Measurements from ENCODE around the gene GPC3.
A peak's percentile ranks its signal among the peaks of the same experiment; 100 is the strongest.

The GPC3 gene

GRCh38 chrX:133836561-133836960 is 148.8 kb downstream of the GPC3 start:
- no peak for DNase-seq

DNA sequence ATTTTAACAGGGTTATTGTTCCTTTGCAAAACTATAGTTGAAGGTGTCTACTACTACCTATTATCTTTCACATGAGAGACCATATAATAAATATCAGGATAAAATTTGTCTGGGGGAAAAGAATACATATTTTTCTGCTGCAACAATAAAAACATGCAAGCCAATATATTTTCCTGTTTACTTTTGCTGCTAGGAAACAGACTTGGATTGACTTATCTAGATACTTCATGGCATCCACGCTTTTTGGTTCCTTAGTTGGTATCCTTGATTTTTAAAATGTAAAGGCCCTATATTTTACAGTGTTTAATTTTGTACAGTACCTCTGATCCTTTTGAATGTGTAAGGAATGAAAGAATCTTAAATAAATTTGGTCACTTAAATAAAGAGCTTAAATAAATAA is 150.6 kb downstream of the GPC3 start:
- no peak for DNase-seq

DNA sequence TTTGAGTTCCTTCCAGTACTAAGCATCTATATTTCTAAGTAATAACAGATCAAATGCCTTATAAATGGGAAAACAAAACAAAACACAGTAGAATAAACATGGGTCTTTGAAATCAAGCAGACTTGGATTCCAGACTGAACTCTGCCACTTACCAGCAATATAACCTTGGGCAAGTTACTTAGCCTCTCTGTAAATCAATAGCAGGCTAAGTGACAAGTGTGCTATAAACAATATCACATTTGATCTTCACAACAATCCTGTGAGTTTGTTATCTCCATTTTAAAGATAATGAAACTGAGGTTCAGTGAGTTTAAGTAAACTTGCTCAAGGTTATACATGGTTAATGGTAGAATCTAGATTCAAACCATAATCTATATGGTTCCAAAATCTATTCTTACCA is 165.8 kb downstream of the GPC3 start:
- no peak for DNase-seq

DNA sequence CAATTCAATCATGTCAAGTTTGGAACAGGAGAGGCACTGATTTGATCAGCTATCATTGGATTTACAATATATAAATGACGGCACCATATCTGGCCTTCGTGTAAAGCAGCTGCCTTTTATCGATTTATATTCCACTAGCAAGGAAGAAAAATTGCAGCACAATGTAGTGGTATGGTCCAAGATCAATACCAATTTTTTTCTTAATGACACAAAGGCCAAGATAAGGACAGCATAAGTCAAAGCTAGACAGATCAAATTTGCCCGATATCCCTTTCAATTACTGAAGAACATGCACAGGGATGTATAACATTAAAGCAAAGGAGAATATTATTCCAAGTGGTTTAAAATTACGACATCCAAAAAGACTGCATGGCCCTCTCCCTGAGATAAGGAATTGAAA is 167.4 kb downstream of the GPC3 start:
- no peak for DNase-seq

DNA sequence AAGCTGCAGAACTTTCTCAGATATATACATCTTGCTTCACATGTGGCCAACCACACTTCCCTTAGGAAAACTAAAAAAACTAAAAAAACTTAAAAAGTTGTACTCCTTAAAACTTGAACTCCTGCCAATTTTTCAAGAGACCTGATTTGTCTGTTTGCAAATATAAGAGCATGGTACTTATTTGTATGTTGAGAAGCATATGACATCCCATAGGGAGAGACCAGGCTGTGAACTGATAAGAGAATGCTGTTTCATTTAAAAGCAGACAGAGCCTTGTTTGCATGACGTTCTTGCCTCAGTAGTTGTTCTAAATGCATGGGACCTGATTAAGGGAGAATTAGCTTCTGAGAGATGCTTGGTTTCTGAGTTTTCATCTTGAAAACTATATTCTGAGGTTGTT is 169.9 kb downstream of the GPC3 start:
- no peak for DNase-seq

DNA sequence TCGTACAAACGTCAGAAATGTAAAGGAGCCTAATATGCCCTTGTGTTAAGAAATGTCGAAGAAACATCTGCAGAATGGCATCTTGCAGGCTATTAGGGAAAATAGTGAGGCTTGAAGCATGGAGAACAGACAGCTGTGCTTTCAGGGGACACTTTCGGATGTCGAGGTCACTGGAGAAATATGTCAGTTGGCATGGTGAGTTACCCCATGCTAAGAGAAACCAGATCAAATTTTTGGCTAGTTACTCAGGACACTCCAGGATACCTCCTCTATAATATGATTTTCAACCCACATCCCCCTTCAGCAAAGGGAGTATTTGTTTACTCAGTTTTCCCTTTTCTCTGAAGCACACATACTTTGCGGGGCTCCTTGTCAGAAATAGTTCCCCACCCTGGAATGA is 171.4 kb downstream of the GPC3 start:
- no peak for DNase-seq

DNA sequence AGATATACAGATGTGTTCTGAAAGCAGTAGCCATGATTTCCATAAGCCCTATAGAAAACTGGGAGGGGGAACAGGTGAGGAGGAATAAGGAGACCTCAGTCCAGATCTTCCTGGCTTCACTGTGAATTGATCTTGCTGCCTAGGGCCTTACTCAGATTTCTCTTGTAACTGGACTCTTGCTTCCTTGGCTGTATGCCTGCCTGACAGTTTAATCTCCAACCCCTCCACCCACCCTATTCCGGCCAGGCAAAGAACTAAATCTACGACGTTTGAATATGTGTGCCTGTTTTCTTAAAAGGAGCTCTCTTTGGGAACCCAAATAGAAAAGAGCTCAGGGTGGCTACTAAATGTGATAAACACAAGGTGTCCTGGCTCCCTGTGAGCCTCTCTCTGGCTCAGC is 173.0 kb downstream of the GPC3 start:
- DNase-seq: no peak

DNA sequence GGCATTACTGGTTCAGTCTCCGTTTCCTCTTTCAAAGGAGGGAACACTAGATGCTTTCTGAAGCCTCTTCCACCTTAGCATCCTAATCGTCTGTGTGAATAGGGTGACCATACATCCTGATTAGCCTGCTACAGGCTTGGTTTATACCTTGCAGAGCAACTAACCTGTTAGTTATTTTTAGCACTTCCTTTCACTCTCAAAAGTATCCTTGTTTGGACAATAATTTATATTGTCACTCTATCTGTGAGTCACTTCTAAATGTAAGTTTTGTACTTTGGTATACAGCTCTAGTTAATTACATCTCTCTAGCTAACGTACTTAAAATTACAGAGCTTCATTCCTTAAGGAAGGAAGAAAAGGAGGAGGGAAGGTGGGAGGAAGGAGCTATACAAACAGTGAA is 174.5 kb downstream of the GPC3 start:
- DNase-seq: no peak

DNA sequence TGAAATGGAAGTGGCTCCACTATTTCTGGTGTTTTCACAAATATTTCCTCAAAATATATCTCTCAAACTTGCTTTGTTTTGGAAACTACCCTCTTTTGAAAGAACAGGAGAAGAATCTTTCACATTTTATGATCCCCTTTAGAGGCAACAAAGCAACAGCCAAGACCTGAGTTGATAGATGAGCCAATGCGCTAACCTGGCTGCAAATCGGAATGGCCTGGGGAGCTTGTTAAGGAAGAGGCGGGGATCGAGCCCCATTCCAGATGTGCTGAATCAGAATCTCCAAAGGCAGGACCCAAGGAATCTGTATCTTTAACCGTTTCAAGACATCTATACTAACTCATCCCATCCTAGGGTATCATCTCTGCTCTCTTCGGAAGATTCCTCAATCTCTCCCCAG is 181.3 kb downstream of the GPC3 start:
- DNase-seq: no peak

DNA sequence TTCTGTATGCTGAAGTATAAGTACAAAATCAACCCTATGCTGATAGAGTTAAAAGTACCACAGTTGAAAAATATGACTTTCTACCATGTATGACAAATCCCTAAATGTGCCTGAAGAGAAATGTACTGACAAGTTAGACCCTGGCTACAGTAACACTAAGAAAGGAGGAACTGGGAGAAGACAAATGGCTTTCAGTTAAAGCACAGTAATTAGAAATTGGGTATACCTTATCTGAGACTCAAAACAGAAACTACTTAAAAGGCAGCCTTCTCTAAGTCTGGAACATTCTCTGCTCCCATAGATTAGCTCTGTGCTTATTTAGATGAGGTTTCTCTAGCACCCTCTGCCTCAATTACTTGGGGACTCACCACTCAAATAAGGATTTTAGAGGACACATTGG is 189.1 kb downstream of the GPC3 start:
- no peak for DNase-seq

DNA sequence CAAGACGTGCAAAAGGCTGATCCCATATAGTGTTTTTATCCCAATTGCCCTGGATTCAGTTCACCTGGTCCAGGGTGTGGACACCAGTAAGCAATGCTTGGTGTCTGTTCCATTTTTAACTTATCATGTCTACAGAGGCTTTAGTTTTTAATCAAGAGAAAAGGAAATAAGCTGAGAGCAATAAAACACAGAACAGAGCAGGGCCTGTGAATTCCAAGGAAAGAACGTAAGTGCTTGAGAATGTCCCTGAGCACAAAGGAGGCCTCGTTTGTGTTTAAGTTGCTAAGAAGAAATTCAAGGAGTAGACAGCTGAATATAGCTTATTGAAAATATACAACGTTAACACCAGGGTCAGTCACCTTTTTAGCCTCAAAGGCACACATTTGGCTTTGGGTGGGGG is 191.3 kb downstream of the GPC3 start:
- DNase-seq: no peak

GRCh38 chrX:133793626-133794025 is 191.8 kb downstream of the GPC3 start:
- DNase-seq: no peak

GRCh38 chrX:133792198-133792953 is 193.0 kb downstream of the GPC3 start:
- peak; percentile 56 to 58 for DNase-seq

DNA sequence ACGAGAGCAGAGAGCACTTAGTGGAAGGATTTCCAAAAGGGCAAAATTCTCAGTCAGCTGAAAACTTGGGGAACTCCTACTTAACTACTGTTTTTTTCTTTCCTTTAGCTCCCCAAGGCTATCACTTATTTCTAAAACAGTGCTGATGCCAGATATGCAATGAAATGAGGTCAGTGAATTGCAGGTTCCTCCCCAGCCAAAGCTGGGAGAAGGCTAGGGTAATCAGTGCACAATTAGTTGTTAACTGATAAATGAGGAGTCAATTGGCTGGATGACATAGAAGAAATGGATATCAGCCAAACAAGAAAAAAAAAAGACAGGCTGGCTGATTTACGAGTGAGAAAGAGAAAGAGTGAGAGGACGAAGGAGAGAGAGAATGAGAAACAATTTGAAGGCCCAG is 195.6 kb downstream of the GPC3 start:
- no peak for DNase-seq

DNA sequence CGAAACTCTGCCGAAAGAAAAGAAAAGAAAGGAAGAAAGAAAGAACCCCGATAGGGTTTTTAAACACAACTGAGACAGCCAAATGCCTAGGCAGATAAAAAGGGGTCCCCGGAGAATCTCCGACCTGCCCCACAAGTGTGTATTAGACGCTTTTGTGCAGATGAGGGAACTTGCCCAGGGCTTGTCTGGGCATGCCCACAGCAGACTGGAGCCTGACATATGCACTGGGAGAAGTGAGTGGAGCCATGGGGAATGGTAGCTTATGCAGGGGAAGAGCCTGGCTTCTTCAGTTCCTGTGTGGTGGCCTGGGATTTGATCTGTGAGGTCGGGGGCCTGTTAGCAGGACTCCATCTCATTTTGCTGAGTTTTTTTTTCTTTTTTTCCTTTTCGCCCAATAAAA is 199.0 kb downstream of the GPC3 start:
- DNase-seq: no peak

DNA sequence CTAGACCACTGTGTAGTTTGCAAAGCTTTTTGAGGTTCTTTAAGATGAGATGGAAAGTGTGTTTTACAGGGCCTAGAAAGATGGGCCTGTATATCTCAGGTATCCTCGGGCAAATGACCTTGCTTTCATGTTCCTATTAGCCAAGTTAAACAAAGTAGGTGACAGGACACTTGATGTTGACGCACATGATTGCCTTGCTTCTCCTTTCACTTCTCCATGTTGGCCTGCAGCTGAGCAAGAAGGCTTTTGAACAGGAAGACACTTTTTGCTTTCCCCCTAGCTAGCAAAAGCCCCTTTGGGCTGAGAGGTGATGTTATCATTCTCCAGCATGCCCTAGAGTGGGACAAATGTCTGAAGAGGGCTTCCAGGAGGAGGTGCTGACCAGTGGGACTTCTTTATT is 202.1 kb downstream of the GPC3 start:
- peak in 1 of 2 donors; percentile 36 for DNase-seq

- no peak for DNase-seq
Measured at GRCh38 chrX:133781174-133781573, 204.2 kb downstream of the GPC3 start.

- peak; percentile 13 to 19 for DNase-seq
Measured at GRCh38 chrX:133776072-133776471, 209.3 kb downstream of the GPC3 start.

- no peak for DNase-seq
Measured at GRCh38 chrX:133774807-133775206, 210.6 kb downstream of the GPC3 start.

- no peak for DNase-seq
Measured at GRCh38 chrX:133771086-133771646, 214.2 kb downstream of the GPC3 start.

DNA sequence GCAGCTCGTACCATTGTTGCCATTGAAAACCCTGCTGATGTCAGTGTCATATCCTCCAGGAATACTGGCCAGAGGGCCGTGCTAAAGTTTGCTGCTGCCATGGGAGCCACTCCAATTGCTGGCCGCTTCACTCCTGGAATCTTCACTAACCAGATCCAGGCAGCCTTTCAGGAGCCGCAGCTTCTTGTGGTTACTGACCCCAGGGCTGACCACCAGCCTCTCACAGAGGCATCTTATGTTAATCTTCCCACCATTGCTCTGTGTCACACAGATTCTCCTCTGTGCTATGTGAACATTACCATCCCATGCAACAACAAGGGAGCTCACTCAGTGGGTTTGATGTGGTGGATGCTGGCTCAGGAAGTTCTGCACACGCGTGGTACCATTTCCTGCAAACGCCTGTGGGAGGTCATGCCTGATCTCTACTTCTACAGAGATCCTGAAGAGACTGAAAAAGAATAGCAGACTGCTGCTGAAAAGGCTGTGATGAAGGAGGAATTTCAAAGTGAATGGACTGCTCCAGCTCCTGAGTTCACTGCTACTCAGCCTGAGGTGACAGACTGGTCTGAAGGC is 222.3 kb downstream of the GPC3 start:
- peak in 1 of 2 donors; percentile 8 for DNase-seq

- no peak for DNase-seq
Measured at GRCh38 chrX:133754657-133755056, 230.7 kb downstream of the GPC3 start.

DNA sequence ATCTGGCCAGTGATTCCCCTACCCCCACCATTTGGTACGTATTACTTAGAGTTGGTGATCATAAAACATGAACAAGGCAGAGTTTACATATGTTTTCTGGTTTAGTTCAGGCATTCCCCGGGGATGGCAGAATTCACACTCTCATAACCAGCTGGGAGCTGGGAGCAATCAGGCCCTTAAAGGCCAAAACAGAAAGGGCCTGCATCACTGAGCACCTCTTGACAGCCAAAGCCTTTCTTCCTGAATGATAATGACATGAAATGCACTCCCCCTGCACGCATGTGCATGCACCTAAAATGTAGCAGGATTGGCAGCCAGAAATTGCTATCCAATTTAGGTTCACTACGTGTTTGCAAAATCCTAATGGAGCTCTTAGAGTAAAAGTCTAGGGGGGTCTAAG is 235.4 kb downstream of the GPC3 start:
- no peak for DNase-seq

GRCh38 chrX:133749370-133749769 is 236.0 kb downstream of the GPC3 start:
- no peak for DNase-seq

DNA sequence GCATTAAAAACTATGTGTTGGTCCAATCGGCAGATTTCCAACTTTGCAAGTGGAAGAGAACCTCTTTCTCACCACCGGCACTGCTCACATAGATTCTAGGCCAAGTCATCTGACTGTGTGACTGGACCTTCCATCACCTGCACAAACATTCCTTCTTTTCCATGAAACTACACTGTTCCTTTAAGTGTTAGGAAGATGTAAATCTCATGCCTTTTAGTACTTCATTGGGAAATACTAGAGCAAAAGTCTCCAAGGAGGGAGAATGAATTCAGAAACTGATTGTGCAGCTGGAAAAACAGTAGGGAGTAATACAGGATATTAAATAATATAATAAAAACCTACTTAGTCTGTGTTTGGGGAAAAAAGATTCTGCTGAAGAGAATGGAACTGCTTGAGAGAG is 238.2 kb downstream of the GPC3 start:
- DNase-seq: no peak
